ENCODE measurements around the gene RBMS2.

GRCh38 chr12:56622535-56622934 lies 100.9 kb downstream of the RBMS2 start:
- no peak for TF ChIP-seq CTCF (IDR thresholded peaks at IDR 0.05; ENCODE audit: insufficient read depth, low read depth, low read length)
- TF ChIP-seq EZH2 (IDR thresholded peaks at IDR 0.05; ENCODE audit: insufficient read depth, low read length): no peak

Data from astrocyte (in vitro differentiated cells and primary cell).